Measurements from ENCODE around the gene CNTN4.

The CNTN4 gene

GRCh38 chr3:2485027-2485375 lies 386.3 kb downstream of the CNTN4 start:
- Histone ChIP-seq H3K27me3 (ENCODE audit: control insufficient read depth in 2 of 2, insufficient read depth in 2 of 2, low read length in 2 of 2) (no peaks in the 10 kb centered on the region), H3K9ac (ENCODE audit: low read depth in 1 of 2, low read length in 2 of 2) (no peak overlapping the region), H3K9me3 (ENCODE audit: control insufficient read depth in 2 of 2, low read length in 2 of 2) (no peaks in the 10 kb centered on the region), H3K36me3 (ENCODE audit: control insufficient read depth in 2 of 2, insufficient read depth in 2 of 2, low read length in 2 of 2) (no peaks in the 10 kb centered on the region), H3K4me1 (ENCODE audit: control insufficient read depth in 2 of 2, insufficient read depth in 2 of 2, low read length in 2 of 2) (no peaks in the 10 kb centered on the region), H3K27ac (ENCODE audit: low read depth in 2 of 2, low read length in 2 of 2) (no peak overlapping the region), H3K4me3 (ENCODE audit: low read length in 2 of 2) (no peak overlapping the region)

GRCh38 chr3:2495746-2496145 lies 397.1 kb downstream of the CNTN4 start:
- Histone ChIP-seq H3K4me1 (ENCODE audit: control insufficient read depth in 2 of 2, insufficient read depth in 2 of 2, low read length in 2 of 2) (no peaks in the 10 kb centered on the region), H3K4me3 (ENCODE audit: low read length in 2 of 2) (no peak overlapping the region), H3K27me3 (ENCODE audit: control insufficient read depth in 2 of 2, insufficient read depth in 2 of 2, low read length in 2 of 2) (no peaks in the 10 kb centered on the region), H3K9me3 (ENCODE audit: control insufficient read depth in 2 of 2, low read length in 2 of 2) (no peaks in the 10 kb centered on the region), H3K27ac (ENCODE audit: low read depth in 2 of 2, low read length in 2 of 2) (no peak overlapping the region), H3K9ac (ENCODE audit: low read depth in 1 of 2, low read length in 2 of 2) (no peak overlapping the region), H3K36me3 (ENCODE audit: control insufficient read depth in 2 of 2, insufficient read depth in 2 of 2, low read length in 2 of 2) (no peaks in the 10 kb centered on the region)

GRCh38 chr3:2504912-2505311 lies 406.2 kb downstream of the CNTN4 start:
- no peak overlapping the region for H3K9ac ChIP-seq (ENCODE audit: low read depth in 1 of 2, low read length in 2 of 2)
- H3K9me3 ChIP-seq (ENCODE audit: control insufficient read depth in 2 of 2, low read length in 2 of 2), result no peaks in the 10 kb centered on the region
- H3K27ac ChIP-seq (ENCODE audit: low read depth in 2 of 2, low read length in 2 of 2), result no peak overlapping the region

GRCh38 chr3:2506776-2507175 lies 408.1 kb downstream of the CNTN4 start:
- H3K4me1 ChIP-seq (ENCODE audit: control insufficient read depth in 2 of 2, insufficient read depth in 2 of 2, low read length in 2 of 2), result no peaks in the 10 kb centered on the region
- no peak overlapping the region for H3K9ac ChIP-seq (ENCODE audit: low read depth in 1 of 2, low read length in 2 of 2)
- no peaks in the 10 kb centered on the region for H3K27me3 ChIP-seq (ENCODE audit: control insufficient read depth in 2 of 2, insufficient read depth in 2 of 2, low read length in 2 of 2)
- H3K27ac ChIP-seq (ENCODE audit: low read depth in 2 of 2, low read length in 2 of 2), result no peak overlapping the region
- H3K9me3 ChIP-seq (ENCODE audit: control insufficient read depth in 2 of 2, low read length in 2 of 2), result no peaks in the 10 kb centered on the region
- H3K4me3 ChIP-seq (ENCODE audit: low read length in 2 of 2), result no peak overlapping the region
- no peaks in the 10 kb centered on the region for H3K36me3 ChIP-seq (ENCODE audit: control insufficient read depth in 2 of 2, insufficient read depth in 2 of 2, low read length in 2 of 2)

More at GRCh38 chr3:2504912-2505311, 406.2 kb downstream of the CNTN4 start:
- no peak overlapping the region for H3K4me3 ChIP-seq (ENCODE audit: low read length in 2 of 2)
- H3K36me3 ChIP-seq (ENCODE audit: control insufficient read depth in 2 of 2, insufficient read depth in 2 of 2, low read length in 2 of 2), result no peaks in the 10 kb centered on the region
- no peaks in the 10 kb centered on the region for H3K27me3 ChIP-seq (ENCODE audit: control insufficient read depth in 2 of 2, insufficient read depth in 2 of 2, low read length in 2 of 2)
- no peaks in the 10 kb centered on the region for H3K4me1 ChIP-seq (ENCODE audit: control insufficient read depth in 2 of 2, insufficient read depth in 2 of 2, low read length in 2 of 2)

- Histone ChIP-seq H3K36me3 (ENCODE audit: control insufficient read depth in 2 of 2, insufficient read depth in 2 of 2, low read length in 2 of 2) (no peaks in the 10 kb centered on the region), H3K27me3 (ENCODE audit: control insufficient read depth in 2 of 2, insufficient read depth in 2 of 2, low read length in 2 of 2) (no peaks in the 10 kb centered on the region), H3K9me3 (ENCODE audit: control insufficient read depth in 2 of 2, low read length in 2 of 2) (no peaks in the 10 kb centered on the region), H3K27ac (ENCODE audit: low read depth in 2 of 2, low read length in 2 of 2) (no peak overlapping the region), H3K4me3 (ENCODE audit: low read length in 2 of 2) (no peak overlapping the region), H3K9ac (ENCODE audit: low read depth in 1 of 2, low read length in 2 of 2) (no peak overlapping the region), H3K4me1 (ENCODE audit: control insufficient read depth in 2 of 2, insufficient read depth in 2 of 2, low read length in 2 of 2) (no peaks in the 10 kb centered on the region)
These were observed 412.0 kb downstream of the CNTN4 start for GRCh38 chr3:2510591-2511145.

- no peak overlapping the region for H3K27ac ChIP-seq (ENCODE audit: low read depth in 2 of 2, low read length in 2 of 2)
- no peaks in the 10 kb centered on the region for H3K4me1 ChIP-seq (ENCODE audit: control insufficient read depth in 2 of 2, insufficient read depth in 2 of 2, low read length in 2 of 2)
- no peaks in the 10 kb centered on the region for H3K36me3 ChIP-seq (ENCODE audit: control insufficient read depth in 2 of 2, insufficient read depth in 2 of 2, low read length in 2 of 2)
- H3K27me3 ChIP-seq (ENCODE audit: control insufficient read depth in 2 of 2, insufficient read depth in 2 of 2, low read length in 2 of 2), result no peaks in the 10 kb centered on the region
- H3K9me3 ChIP-seq (ENCODE audit: control insufficient read depth in 2 of 2, low read length in 2 of 2), result no peaks in the 10 kb centered on the region
- H3K4me3 ChIP-seq (ENCODE audit: low read length in 2 of 2), result no peak overlapping the region
- H3K9ac ChIP-seq (ENCODE audit: low read depth in 1 of 2, low read length in 2 of 2), result no peak overlapping the region
These were observed 412.7 kb downstream of the CNTN4 start for GRCh38 chr3:2511356-2511755.

GRCh38 chr3:2512881-2513280 lies 414.2 kb downstream of the CNTN4 start:
- no peak overlapping the region for H3K27ac ChIP-seq (ENCODE audit: low read depth in 2 of 2, low read length in 2 of 2)
- H3K9me3 ChIP-seq (ENCODE audit: control insufficient read depth in 2 of 2, low read length in 2 of 2), result no peaks in the 10 kb centered on the region
- no peak overlapping the region for H3K4me3 ChIP-seq (ENCODE audit: low read length in 2 of 2)
- no peaks in the 10 kb centered on the region for H3K27me3 ChIP-seq (ENCODE audit: control insufficient read depth in 2 of 2, insufficient read depth in 2 of 2, low read length in 2 of 2)
- no peak overlapping the region for H3K9ac ChIP-seq (ENCODE audit: low read depth in 1 of 2, low read length in 2 of 2)
- H3K4me1 ChIP-seq (ENCODE audit: control insufficient read depth in 2 of 2, insufficient read depth in 2 of 2, low read length in 2 of 2), result no peaks in the 10 kb centered on the region
- H3K36me3 ChIP-seq (ENCODE audit: control insufficient read depth in 2 of 2, insufficient read depth in 2 of 2, low read length in 2 of 2), result no peaks in the 10 kb centered on the region

- no peaks in the 10 kb centered on the region for H3K36me3 ChIP-seq (ENCODE audit: control insufficient read depth in 2 of 2, insufficient read depth in 2 of 2, low read length in 2 of 2)
- no peak overlapping the region for H3K9ac ChIP-seq (ENCODE audit: low read depth in 1 of 2, low read length in 2 of 2)
- no peak overlapping the region for H3K27ac ChIP-seq (ENCODE audit: low read depth in 2 of 2, low read length in 2 of 2)
- H3K27me3 ChIP-seq (ENCODE audit: control insufficient read depth in 2 of 2, insufficient read depth in 2 of 2, low read length in 2 of 2), result no peaks in the 10 kb centered on the region
- no peak overlapping the region for H3K4me3 ChIP-seq (ENCODE audit: low read length in 2 of 2)
- no peaks in the 10 kb centered on the region for H3K4me1 ChIP-seq (ENCODE audit: control insufficient read depth in 2 of 2, insufficient read depth in 2 of 2, low read length in 2 of 2)
- no peaks in the 10 kb centered on the region for H3K9me3 ChIP-seq (ENCODE audit: control insufficient read depth in 2 of 2, low read length in 2 of 2)
These were observed 415.3 kb downstream of the CNTN4 start for GRCh38 chr3:2513986-2514385.

GRCh38 chr3:2516762-2517441 lies 418.2 kb downstream of the CNTN4 start:
- no peaks in the 10 kb centered on the region for H3K36me3 ChIP-seq (ENCODE audit: control insufficient read depth in 2 of 2, insufficient read depth in 2 of 2, low read length in 2 of 2)
- no peaks in the 10 kb centered on the region for H3K4me1 ChIP-seq (ENCODE audit: control insufficient read depth in 2 of 2, insufficient read depth in 2 of 2, low read length in 2 of 2)
- no peaks in the 10 kb centered on the region for H3K27me3 ChIP-seq (ENCODE audit: control insufficient read depth in 2 of 2, insufficient read depth in 2 of 2, low read length in 2 of 2)
- no peak overlapping the region for H3K9ac ChIP-seq (ENCODE audit: low read depth in 1 of 2, low read length in 2 of 2)
- H3K4me3 ChIP-seq (ENCODE audit: low read length in 2 of 2), result no peak overlapping the region
- no peaks in the 10 kb centered on the region for H3K9me3 ChIP-seq (ENCODE audit: control insufficient read depth in 2 of 2, low read length in 2 of 2)
- no peak overlapping the region for H3K27ac ChIP-seq (ENCODE audit: low read depth in 2 of 2, low read length in 2 of 2)

- Histone ChIP-seq H3K4me1 (ENCODE audit: control insufficient read depth in 2 of 2, insufficient read depth in 2 of 2, low read length in 2 of 2) (no peaks in the 10 kb centered on the region), H3K9me3 (ENCODE audit: control insufficient read depth in 2 of 2, low read length in 2 of 2) (no peaks in the 10 kb centered on the region), H3K27ac (ENCODE audit: low read depth in 2 of 2, low read length in 2 of 2) (no peak overlapping the region), H3K36me3 (ENCODE audit: control insufficient read depth in 2 of 2, insufficient read depth in 2 of 2, low read length in 2 of 2) (no peaks in the 10 kb centered on the region), H3K27me3 (ENCODE audit: control insufficient read depth in 2 of 2, insufficient read depth in 2 of 2, low read length in 2 of 2) (no peaks in the 10 kb centered on the region), H3K4me3 (ENCODE audit: low read length in 2 of 2) (no peak overlapping the region), H3K9ac (ENCODE audit: low read depth in 1 of 2, low read length in 2 of 2) (no peak overlapping the region)
These were observed 419.0 kb downstream of the CNTN4 start for GRCh38 chr3:2517500-2518172.
